ENCODE measurements around the gene TXNDC11. TPM values are rescaled to one million over a fixed set of nuclear protein-coding genes. Genes with fewer than 3 reads are reported as not detected.

The TXNDC11 gene
- total and polyA plus RNA-seq, 2 experiments from 2014 or later = 24.5 to 25.9 TPM

DNA sequence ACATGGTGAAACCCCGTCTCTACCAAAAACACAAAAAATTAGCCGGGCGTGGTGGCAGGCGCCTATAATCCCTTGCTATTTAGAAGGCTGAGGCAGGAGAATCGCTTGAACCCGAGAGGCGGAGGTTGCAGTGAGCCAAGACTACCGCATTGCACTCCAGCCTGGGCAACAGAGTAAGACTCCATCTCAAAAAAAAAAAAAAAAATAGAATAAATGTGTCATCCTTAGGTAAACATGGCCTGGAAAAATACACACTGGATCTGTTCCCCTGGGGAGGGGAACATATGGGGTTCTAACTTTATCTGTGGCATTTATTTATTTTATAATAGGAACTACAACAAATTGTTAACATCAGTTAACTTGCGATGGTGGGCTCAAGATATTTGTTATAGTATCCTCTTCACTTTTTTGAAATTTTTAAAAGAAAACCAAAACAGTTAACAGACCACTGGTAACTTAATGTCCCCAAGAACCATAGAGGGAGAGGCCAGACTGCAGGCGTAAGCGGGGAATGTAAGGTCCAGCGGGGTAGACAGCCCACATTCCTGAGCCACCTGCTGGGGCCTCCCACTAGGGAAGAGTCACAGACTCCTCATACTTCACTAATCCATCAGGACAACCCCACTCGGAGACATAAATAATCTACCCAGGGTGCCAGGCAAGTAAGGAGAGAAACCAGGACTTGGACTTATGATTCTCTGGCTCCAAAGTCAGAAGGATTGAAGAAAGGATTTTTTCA, 12.5 kb upstream of the TXNDC11 start:
- H3K9ac ChIP-seq = no peak overlapping the region
- no peak overlapping the region for H2AFZ ChIP-seq
- H3K36me3 ChIP-seq (ENCODE audit: low read depth) = peaks cover 78% of the 10 kb centered on the region
- TF ChIP-seq EZH2 (IDR thresholded peaks at IDR 0.05; ENCODE audit: insufficient read depth, poor library complexity, severe bottlenecking) (no peak), EZH2phosphoT487 (IDR thresholded peaks at IDR 0.05; ENCODE audit: insufficient read depth, low read depth) (no peak)
- H3K27me3 ChIP-seq (replicated peaks; ENCODE audit: insufficient read depth) = no peaks in the 10 kb centered on the region
- no peak overlapping the region for H3K4me2 ChIP-seq (ENCODE audit: unreplicated experiment)
- no peaks in the 10 kb centered on the region for H3K9me2 ChIP-seq (ENCODE audit: insufficient read depth)
- H3K9me3 ChIP-seq (ENCODE audit: low read depth) = no peaks in the 10 kb centered on the region
- in situ Hi-C loops (cut with MboI) = no loop called here
- no peaks in the 10 kb centered on the region for H4K20me1 ChIP-seq (ENCODE audit: insufficient read depth)
- DNase-seq = no peak
- peaks cover 21% of the 10 kb centered on the region for H3K79me2 ChIP-seq (ENCODE audit: insufficient read depth)
- H3K27ac ChIP-seq = no peak overlapping the region
- no peaks in the 10 kb centered on the region for H3K4me1 ChIP-seq (ENCODE audit: insufficient read depth)
- no peak overlapping the region for H3K4me3 ChIP-seq
- H3F3A ChIP-seq (ENCODE audit: insufficient read depth) = peaks cover 24% of the 10 kb centered on the region
- 88 to 92% methylated on average over 13 of the region's 13 CpGs for WGBS, 2 experiments (ENCODE audit: low coverage in 1 of 2, low lambda C conversion rate in 2 of 2, missing lambda C conversion rate in 2 of 2)

DNA sequence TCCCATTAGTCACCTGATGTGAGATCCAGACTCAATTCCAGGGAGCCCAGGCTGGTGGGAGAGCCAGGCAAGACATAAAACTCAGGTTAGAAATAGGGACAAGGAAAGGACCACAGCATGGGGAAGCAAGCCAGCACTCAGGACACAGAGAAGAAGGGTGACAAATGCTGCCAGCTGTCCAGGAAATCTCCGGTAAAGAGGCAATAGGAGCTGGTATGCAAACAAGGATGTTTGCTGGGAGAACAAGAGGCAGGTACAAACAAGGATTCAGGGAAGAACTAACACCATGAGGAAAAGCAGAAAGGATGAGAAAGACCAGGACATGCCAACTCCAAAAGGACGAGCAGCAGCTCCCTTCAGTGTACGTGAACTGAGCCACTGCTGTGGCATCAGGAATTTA, 10.2 kb upstream of the TXNDC11 start:
- H3K36me3 ChIP-seq (ENCODE audit: low read depth) = peaks cover 66% of the 10 kb centered on the region
- 94 to 100% methylated on average over 3 of the region's 3 CpGs for WGBS, 2 experiments (ENCODE audit: low coverage in 1 of 2, low lambda C conversion rate in 2 of 2, missing lambda C conversion rate in 2 of 2)
- no peaks in the 10 kb centered on the region for H3K9me2 ChIP-seq (ENCODE audit: insufficient read depth)
- no peaks in the 10 kb centered on the region for H3K4me1 ChIP-seq (ENCODE audit: insufficient read depth)
- H3K27ac ChIP-seq = no peak overlapping the region
- no peak overlapping the region for H2AFZ ChIP-seq
- no peaks in the 10 kb centered on the region for H4K20me1 ChIP-seq (ENCODE audit: insufficient read depth)
- no peaks in the 10 kb centered on the region for H3K9me3 ChIP-seq (ENCODE audit: low read depth)
- H3K79me2 ChIP-seq (ENCODE audit: insufficient read depth) = peaks cover 10% of the 10 kb centered on the region
- no peak overlapping the region for H3K9ac ChIP-seq
- no peak for TF ChIP-seq EZH2 (IDR thresholded peaks at IDR 0.05; ENCODE audit: insufficient read depth, poor library complexity, severe bottlenecking)
- TF ChIP-seq EZH2phosphoT487 (IDR thresholded peaks at IDR 0.05; ENCODE audit: insufficient read depth, low read depth) = no peak
- peaks cover 21% of the 10 kb centered on the region for H3F3A ChIP-seq (ENCODE audit: insufficient read depth)
- in situ Hi-C loops (cut with MboI) = no loop called here
- no peak for DNase-seq
- no peaks in the 10 kb centered on the region for H3K27me3 ChIP-seq (replicated peaks; ENCODE audit: insufficient read depth)
- no peak overlapping the region for H3K4me2 ChIP-seq (ENCODE audit: unreplicated experiment)
- H3K4me3 ChIP-seq = no peak overlapping the region

DNA sequence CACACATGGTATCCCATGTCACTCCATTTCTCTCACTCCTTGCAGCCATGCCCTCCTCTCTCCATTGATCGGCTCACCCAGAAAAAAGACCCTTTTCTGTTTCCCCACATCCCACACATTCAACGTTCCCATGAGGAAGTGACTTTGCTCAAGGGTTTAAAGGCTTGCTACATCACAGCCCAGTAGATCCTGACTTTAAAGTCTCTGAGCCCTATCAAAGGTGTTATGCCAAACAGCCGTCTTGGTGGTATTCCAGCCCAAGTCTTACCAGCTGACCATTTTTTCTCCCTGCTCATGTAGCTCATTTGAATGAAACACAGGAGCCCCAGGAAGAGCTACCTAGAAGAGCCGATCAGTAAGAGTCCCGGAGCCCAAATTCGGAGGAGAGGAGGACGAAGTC, 7.4 kb upstream of the TXNDC11 start:
- Histone ChIP-seq H3K4me1 (ENCODE audit: insufficient read depth) (no peaks in the 10 kb centered on the region), H3K9me3 (ENCODE audit: low read depth) (no peaks in the 10 kb centered on the region), H3K4me2 (ENCODE audit: unreplicated experiment) (no peak overlapping the region), H3K9ac (no peak overlapping the region), H2AFZ (no peak overlapping the region), H3K36me3 (ENCODE audit: low read depth) (peaks cover 49% of the 10 kb centered on the region), H3K27ac (no peak overlapping the region), H3K27me3 (replicated peaks; ENCODE audit: insufficient read depth) (no peaks in the 10 kb centered on the region), H4K20me1 (ENCODE audit: insufficient read depth) (no peaks in the 10 kb centered on the region), H3F3A (ENCODE audit: insufficient read depth) (peaks cover 22% of the 10 kb centered on the region), H3K9me2 (ENCODE audit: insufficient read depth) (no peaks in the 10 kb centered on the region), H3K79me2 (ENCODE audit: insufficient read depth) (peaks cover 10% of the 10 kb centered on the region; the same call in 1 of the 2 replicates), H3K4me3 (no peak overlapping the region)
- in situ Hi-C loops (cut with MboI) = no loop called here
- TF ChIP-seq EZH2 (IDR thresholded peaks at IDR 0.05; ENCODE audit: insufficient read depth, poor library complexity, severe bottlenecking) = no peak
- no peak for TF ChIP-seq EZH2phosphoT487 (IDR thresholded peaks at IDR 0.05; ENCODE audit: insufficient read depth, low read depth)
- 95 to 97% methylated on average over 7 of the region's 7 CpGs for WGBS, 2 experiments (ENCODE audit: low coverage in 1 of 2, low lambda C conversion rate in 2 of 2, missing lambda C conversion rate in 2 of 2)
- no peak for DNase-seq

DNA sequence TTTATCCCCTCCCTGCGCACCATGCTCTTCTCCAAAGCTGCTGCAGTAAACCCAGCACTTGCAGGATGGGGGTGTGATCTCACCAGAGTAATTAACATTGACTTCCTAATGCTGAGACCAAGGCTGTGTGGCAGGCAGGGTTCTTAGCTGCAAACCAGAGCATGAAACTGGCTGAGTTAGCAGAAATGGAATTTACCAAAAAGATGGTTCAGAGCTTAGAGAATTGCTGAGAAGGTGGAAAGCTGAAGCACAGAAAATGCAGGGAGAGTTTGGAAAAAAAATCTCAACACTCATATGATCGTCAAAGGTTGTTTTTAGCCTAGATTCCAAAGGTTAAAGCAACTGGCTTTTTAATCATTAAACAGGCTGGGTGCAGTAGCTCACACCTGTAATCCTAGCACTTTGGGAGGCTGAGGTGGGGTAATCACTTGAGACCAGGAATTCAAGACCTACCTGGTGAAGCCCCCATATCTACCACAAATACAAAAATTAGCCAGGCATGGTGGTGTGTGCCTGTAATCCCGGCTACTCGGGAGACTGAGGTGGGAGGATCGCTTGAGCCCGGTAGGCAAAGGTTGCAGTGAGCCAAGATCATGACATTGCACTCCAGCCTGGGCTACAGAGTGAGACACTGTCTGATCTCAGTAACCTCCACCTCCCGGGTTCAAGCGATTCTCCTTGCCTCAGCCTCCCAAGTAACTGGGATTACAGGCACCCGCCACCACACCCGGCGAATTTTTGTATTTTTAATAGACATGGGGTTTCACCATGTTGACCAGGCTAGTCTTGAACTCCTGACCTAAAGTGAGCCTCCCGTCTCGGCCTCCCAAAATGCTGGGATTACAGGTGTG, 6.0 kb upstream of the TXNDC11 start:
- in situ Hi-C loops (cut with MboI) = no loop called here
- peaks cover 6% of the 10 kb centered on the region; the same call in 1 of the 2 replicates for H3K79me2 ChIP-seq (ENCODE audit: insufficient read depth)
- H3K9me2 ChIP-seq (ENCODE audit: insufficient read depth) = no peaks in the 10 kb centered on the region
- H3K27ac ChIP-seq = no peak overlapping the region
- H3K9ac ChIP-seq = no peak overlapping the region
- no peak overlapping the region for H2AFZ ChIP-seq
- peaks cover 35% of the 10 kb centered on the region for H3F3A ChIP-seq (ENCODE audit: insufficient read depth)
- WGBS, 2 experiments (ENCODE audit: low coverage in 1 of 2, low lambda C conversion rate in 2 of 2, missing lambda C conversion rate in 2 of 2) = 98% methylated on average over 13 of the region's 13 CpGs
- H4K20me1 ChIP-seq (ENCODE audit: insufficient read depth) = no peaks in the 10 kb centered on the region
- H3K4me1 ChIP-seq (ENCODE audit: insufficient read depth) = no peaks in the 10 kb centered on the region; the same call in 1 of the 2 replicates
- peaks cover 46% of the 10 kb centered on the region for H3K36me3 ChIP-seq (ENCODE audit: low read depth)
- H3K9me3 ChIP-seq (ENCODE audit: low read depth) = no peaks in the 10 kb centered on the region
- no peak for DNase-seq
- H3K27me3 ChIP-seq (replicated peaks; ENCODE audit: insufficient read depth) = no peaks in the 10 kb centered on the region
- H3K4me2 ChIP-seq (ENCODE audit: unreplicated experiment) = no peak overlapping the region
- no peak overlapping the region for H3K4me3 ChIP-seq
- TF ChIP-seq EZH2phosphoT487 (IDR thresholded peaks at IDR 0.05; ENCODE audit: insufficient read depth, low read depth) = no peak
- no peak for TF ChIP-seq EZH2 (IDR thresholded peaks at IDR 0.05; ENCODE audit: insufficient read depth, poor library complexity, severe bottlenecking)

Data from GM23248 (cell line).